IPS-18a (cell line): ENCODE results near the gene HSPBAP1.

ENCODE experiments used
- H3K27ac ChIP-seq: one replicate; pipeline ENCODE4 v1.5.1; 2013; ENCODE audit warnings: low read length
- H3K27me3 ChIP-seq: one replicate; pipeline ENCODE4 v1.6.1; 2013; ENCODE audit warnings: mild to moderate bottlenecking, low read length; ENCODE audit not compliant: control insufficient read depth, insufficient read depth
- H3K36me3 ChIP-seq: one replicate; pipeline ENCODE4 v1.6.1; 2013; ENCODE audit warnings: low read depth, low read length; ENCODE audit not compliant: control insufficient read depth
- H3K4me1 ChIP-seq: one replicate; pipeline ENCODE4 v1.6.1; 2013; ENCODE audit warnings: low read depth, low read length; ENCODE audit not compliant: control insufficient read depth
- H3K4me3 ChIP-seq: one replicate; pipeline ENCODE4 v1.5.1; 2013; ENCODE audit warnings: low read length
- H3K9ac ChIP-seq: one replicate; pipeline ENCODE4 v1.6.1; 2013; ENCODE audit warnings: mild to moderate bottlenecking, low read length, moderate library complexity
- H3K9me3 ChIP-seq: one replicate; pipeline ENCODE4 v1.6.1; 2013; ENCODE audit warnings: low read depth, low read length; ENCODE audit not compliant: control insufficient read depth

Gene HSPBAP1

DNA sequence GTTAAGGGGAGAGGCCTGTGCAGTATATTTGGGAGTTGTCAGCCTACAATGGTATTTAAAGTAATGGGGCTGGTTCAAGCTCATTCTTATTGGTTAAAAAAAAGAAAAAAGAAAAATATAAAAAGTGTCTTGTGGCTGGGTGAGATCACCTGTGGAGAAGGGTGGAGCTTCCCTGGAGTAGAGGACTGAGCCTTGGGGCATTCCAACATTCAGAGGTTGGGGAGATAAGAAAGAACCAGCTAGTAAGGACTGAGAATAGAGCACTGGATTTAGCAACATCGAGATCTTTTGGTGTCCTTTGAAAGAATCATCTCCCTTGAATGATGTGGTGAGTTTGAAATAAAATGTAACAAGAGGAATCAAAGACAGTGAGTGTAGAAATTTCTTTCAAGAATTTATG, 6.4 kb upstream of the HSPBAP1 start:
- H3K9ac ChIP-seq = no peak overlapping the region
- H3K36me3 ChIP-seq = no peaks in the 10 kb centered on the region
- peaks cover 16% of the 10 kb centered on the region for H3K27me3 ChIP-seq
- H3K4me1 ChIP-seq = peaks cover 5% of the 10 kb centered on the region
- H3K4me3 ChIP-seq = no peak overlapping the region
- no peaks in the 10 kb centered on the region for H3K9me3 ChIP-seq
- no peak overlapping the region for H3K27ac ChIP-seq

DNA sequence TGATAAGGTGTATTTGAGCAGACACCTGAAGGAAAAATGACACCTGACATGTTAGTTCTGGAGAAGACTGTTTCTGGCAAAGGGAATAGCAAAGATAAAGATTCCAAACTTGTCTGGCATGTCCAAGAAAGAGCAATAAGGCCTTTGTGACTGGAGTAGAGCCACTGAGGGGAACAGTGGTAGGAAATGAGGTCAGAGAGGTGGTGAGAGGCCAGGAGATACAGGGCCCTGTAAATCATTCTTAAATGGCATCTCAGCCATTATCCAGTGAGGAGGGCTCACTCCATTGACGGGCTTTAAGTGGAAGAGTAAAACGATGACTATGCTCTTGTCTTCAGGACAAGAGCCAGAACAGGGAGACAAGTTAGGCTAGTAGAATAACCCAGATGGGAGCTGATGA, 5.7 kb upstream of the HSPBAP1 start:
- peaks cover 8% of the 10 kb centered on the region for H3K4me1 ChIP-seq
- peaks cover 16% of the 10 kb centered on the region for H3K27me3 ChIP-seq
- H3K27ac ChIP-seq = no peak overlapping the region
- H3K4me3 ChIP-seq = no peak overlapping the region
- no peaks in the 10 kb centered on the region for H3K36me3 ChIP-seq
- H3K9ac ChIP-seq = no peak overlapping the region
- no peaks in the 10 kb centered on the region for H3K9me3 ChIP-seq

DNA sequence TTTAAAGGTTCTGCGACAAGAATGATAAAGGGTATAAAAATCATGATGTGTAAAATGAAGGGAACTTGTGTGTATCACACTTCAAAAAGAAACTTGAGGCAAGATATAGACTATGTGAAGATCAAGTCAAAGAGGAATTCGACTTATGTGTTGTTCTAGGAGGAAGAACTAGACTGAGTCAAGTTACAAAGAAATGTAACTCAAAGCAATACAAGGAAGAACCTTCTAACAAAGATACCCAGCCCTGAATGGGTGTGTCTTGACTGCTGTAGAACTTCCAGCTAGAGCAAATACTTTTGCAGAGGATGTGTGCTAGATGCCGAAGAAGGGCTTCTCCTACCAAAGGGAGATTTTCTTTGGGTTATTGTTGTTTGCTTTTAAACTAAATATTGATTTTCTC, 3.7 kb upstream of the HSPBAP1 start:
- Histone ChIP-seq H3K27ac (no peak overlapping the region), H3K9ac (no peak overlapping the region), H3K27me3 (peaks cover 16% of the 10 kb centered on the region), H3K4me1 (peaks cover 14% of the 10 kb centered on the region), H3K4me3 (no peak overlapping the region), H3K36me3 (no peaks in the 10 kb centered on the region), H3K9me3 (no peaks in the 10 kb centered on the region)

DNA sequence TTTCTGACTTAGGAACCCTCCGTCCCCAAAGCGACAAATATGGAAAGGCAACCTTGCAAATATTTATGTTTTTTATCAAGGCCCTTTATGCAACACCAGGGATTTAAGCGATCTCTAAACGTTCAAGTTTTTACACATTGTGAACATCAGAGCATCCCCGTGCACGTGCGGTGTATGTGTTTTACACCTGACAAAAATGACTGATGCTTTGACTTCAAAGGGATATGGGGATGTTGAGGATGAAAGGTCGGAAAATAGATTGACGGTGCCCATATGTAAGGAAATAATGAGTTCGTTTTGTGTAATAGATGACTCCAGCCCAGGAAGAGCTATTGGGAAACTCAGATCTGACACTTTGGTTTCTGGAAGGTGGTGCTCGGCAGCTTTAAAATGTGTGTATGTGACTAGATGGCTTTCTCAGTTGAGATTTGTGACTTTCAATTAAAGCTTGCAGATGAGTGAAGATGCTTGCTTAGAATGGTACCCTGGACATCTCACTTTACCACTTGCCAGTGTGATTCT, 2.1 kb upstream of the HSPBAP1 start:
- Histone ChIP-seq H3K9ac (peak overlapping the region; percentile 67), H3K27ac (no peak overlapping the region), H3K4me3 (peak overlapping the region; percentile 80), H3K4me1 (peaks cover 14% of the 10 kb centered on the region), H3K27me3 (peaks cover 16% of the 10 kb centered on the region), H3K36me3 (no peaks in the 10 kb centered on the region), H3K9me3 (no peaks in the 10 kb centered on the region)

DNA sequence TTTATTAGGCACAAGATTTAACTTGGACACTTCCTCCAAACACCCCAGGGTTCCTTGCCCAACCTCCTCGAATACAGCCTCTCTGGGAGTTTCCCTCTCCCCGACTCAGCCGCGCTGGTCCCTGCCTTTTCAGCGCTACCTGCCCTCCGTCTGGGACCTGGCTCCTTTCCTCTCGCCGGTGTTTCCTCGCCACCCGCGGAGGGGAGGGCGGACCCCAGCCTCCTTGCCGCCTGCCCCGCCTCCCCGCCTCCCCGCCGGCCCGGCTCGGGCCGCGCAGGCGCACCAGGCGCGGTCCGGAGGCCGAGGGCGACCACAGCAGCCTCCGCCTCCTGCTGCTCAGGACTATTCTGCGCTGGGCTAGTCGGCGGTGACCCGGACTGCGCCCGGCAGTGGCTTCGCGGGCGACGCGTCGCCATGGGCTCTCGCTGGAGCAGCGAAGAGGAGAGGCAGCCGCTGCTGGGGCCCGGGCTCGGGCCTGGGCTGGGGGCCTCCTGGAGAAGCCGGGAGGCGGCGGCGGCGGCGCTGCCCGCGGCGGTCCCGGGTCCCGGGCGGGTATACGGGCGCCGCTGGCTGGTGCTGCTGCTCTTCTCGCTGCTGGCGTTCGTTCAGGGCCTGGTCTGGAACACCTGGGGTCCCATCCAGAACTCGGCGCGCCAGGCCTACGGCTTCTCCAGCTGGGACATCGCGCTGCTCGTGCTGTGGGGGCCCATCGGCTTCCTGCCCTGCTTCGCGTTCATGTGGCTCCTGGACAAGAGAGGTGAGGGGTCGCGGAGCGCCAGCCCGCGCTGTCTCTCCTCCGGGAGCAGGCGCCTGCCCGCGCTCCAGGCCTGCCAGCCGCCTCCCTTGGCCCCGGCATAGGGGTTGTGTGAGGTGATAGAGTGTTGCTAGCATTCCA, 1.4 kb upstream of the HSPBAP1 start, which contains the start of gene SLC49A4:
SLC49A4 (plus strand) TSS at position 291 of the 895 bp plus-strand sequence; CDS start at position 415, 124 bp downstream.
- Histone ChIP-seq H3K9ac (peak within 1 kb of the TSS; percentile 67), H3K27me3 (peaks cover 16% of the 10 kb centered on the region), H3K27ac (peak within 1 kb of the TSS; percentile 78), H3K4me1 (peaks cover 14% of the 10 kb centered on the region), H3K4me3 (peak within 1 kb of the TSS; percentile 80), H3K36me3 (no peaks in the 10 kb centered on the region), H3K9me3 (no peaks in the 10 kb centered on the region)

DNA sequence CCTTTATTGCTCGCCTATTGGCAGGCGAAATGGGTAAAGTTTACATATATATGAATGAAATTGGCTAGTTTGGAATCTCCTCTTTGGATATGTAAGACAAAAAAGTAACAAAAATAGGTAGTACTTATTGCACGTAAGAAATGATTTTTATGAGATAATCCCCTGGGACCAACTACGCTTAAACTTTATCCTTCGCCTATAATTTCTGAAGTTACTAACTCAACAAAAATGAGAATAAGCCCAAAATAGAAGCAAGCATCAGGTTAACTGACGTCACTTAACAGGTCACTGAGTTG, 800 bp upstream of the HSPBAP1 start:
- Histone ChIP-seq H3K27ac (no peak overlapping the region), H3K36me3 (no peaks in the 10 kb centered on the region), H3K4me1 (peaks cover 14% of the 10 kb centered on the region), H3K9ac (peak overlapping the region; percentile 67), H3K4me3 (peak overlapping the region; percentile 80), H3K27me3 (peaks cover 16% of the 10 kb centered on the region), H3K9me3 (no peaks in the 10 kb centered on the region)

DNA sequence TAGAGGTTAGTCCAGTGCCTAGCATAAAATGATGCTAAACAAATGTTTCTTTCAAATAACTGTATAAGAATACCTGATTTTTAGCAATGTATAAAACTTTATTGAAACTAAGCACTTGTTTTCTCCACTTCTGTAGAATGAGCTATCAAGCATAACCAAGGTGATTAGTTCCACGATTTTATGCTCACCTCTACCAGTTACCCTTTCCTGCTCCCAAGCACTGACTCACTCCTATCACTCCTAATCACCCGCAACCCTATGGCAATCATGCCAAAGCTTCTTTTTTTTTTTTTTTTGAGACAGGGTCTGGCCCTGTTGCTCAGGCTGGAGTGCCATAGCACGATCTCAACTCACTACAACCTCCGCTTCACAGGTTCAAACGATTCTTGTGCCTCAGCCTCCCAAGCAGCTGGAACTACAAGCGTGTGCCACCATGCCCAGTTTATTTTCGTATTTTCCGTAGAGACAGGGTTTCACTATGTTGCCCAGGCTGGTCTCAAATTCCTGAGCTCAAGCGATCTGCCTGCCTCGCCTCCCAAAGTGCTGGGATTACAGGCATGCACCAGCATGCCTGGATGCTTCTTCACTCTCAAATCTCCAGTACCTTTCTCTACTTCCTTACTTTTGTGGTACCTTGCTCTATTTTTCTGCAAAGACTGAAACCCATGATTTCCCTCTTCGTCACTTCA, 3.9 kb downstream of the HSPBAP1 start:
- Histone ChIP-seq H3K4me3 (no peak overlapping the region), H3K9me3 (no peaks in the 10 kb centered on the region), H3K27me3 (no peaks in the 10 kb centered on the region), H3K4me1 (peaks cover 9% of the 10 kb centered on the region), H3K36me3 (no peaks in the 10 kb centered on the region), H3K9ac (no peak overlapping the region), H3K27ac (no peak overlapping the region)

DNA sequence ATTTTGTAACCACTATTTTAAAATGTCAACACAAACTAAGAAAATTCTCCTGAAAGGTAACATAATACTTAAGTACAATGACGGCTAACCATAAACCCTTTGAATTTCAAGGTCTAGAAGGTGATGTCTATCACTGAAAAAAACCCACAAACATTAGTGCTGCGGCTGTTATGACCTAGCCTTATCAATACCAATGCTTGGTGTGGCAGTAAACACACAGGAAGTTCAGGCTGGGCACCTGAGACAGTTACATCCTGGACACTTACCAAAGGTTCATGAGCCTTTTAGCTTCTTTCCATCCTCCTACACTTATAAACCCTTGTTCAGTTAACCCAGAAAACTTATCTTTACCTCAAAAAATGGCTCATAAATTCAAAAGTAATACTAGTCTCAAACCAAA, 5.8 kb downstream of the HSPBAP1 start:
- no peak overlapping the region for H3K27ac ChIP-seq
- H3K4me3 ChIP-seq = no peak overlapping the region
- H3K9me3 ChIP-seq = no peaks in the 10 kb centered on the region
- H3K27me3 ChIP-seq = no peaks in the 10 kb centered on the region
- no peak overlapping the region for H3K9ac ChIP-seq
- peaks cover under 1% of the 10 kb centered on the region for H3K4me1 ChIP-seq
- H3K36me3 ChIP-seq = no peaks in the 10 kb centered on the region

DNA sequence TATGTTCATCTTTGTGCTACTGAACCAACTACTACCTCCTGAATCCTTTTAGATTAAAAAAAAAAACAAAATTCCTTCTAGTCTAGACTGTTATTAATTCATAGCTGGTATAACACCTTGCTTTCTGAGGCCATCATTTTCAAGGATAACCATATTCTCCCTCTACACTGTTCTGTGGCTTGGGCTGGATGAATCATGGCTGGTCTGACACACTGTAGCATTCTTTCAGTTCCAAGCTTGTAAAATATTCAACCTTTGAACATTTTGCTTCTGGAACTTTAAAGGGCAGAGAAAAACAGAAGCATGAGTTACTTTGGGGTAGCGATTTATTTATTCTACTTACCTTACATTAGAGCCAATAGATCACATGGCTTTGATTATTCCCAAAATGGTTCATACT, 7.6 kb downstream of the HSPBAP1 start:
- no peak overlapping the region for H3K4me3 ChIP-seq
- H3K27me3 ChIP-seq = no peaks in the 10 kb centered on the region
- no peaks in the 10 kb centered on the region for H3K9me3 ChIP-seq
- no peaks in the 10 kb centered on the region for H3K4me1 ChIP-seq
- H3K27ac ChIP-seq = no peak overlapping the region
- H3K9ac ChIP-seq = no peak overlapping the region
- H3K36me3 ChIP-seq = no peaks in the 10 kb centered on the region

DNA sequence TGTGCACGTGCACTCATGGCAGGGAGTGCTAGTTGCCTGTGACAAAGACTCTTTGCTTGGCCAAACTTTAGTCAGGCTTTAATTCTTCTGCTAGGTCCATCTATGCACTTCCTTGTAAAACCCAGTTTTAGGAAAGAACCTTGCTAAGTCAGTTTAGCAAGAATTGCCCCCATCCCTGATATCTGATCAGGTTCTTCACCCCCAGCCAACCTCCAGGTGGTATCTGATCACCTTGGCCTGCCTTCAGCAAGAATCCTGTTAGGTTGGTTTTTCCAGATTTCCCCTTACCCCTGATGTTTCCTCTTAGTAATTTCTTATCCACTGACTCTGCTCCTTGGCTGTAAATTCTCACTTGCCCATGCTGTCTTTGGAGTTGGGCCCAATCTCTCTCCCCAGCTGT, 8.4 kb downstream of the HSPBAP1 start:
- Histone ChIP-seq H3K4me3 (no peak overlapping the region), H3K9ac (no peak overlapping the region), H3K27me3 (no peaks in the 10 kb centered on the region), H3K27ac (no peak overlapping the region), H3K36me3 (no peaks in the 10 kb centered on the region), H3K9me3 (no peaks in the 10 kb centered on the region), H3K4me1 (no peaks in the 10 kb centered on the region)

DNA sequence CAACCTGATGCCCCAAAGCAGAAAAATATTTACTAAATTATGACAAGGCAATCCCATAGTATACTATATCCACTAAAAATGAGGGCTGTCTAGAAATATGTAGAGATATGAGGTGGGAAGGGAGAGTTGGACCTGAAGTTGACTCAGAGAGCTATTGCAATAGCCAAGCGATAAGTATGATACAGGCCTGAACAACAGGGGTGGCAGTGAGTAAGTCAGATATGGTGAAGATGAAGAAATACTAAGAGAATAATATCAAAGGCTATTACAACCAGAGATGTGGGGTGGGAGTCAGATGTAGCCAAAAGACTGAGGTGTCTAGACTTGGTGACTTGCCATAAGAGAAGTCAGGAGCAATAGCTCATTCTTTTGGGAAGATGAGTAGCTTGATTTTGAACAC, 9.2 kb downstream of the HSPBAP1 start:
- H3K9ac ChIP-seq = no peak overlapping the region
- no peaks in the 10 kb centered on the region for H3K9me3 ChIP-seq
- H3K4me3 ChIP-seq = no peak overlapping the region
- H3K27ac ChIP-seq = no peak overlapping the region
- no peaks in the 10 kb centered on the region for H3K36me3 ChIP-seq
- no peaks in the 10 kb centered on the region for H3K4me1 ChIP-seq
- no peaks in the 10 kb centered on the region for H3K27me3 ChIP-seq
